Heart right ventricle (tissue), 16 donors: ENCODE data around the gene FGFR1OP2. TPM values are rescaled to one million over a fixed set of nuclear protein-coding genes. Genes with fewer than 3 reads are reported as not detected.

Source experiments
- ATAC-seq, 8 donors: fragments of 200-7000 bp; cut with Tn5 transposase; one replicate each; pipeline ENCODE4 v1.9.1; 2020; ENCODE audit warnings: mild to moderate bottlenecking in 8 of 8, moderate library complexity in 8 of 8, moderate number of reproducible peaks in 1 of 8
- DNase-seq, 2 donors: peaks; one replicate each; pipeline ENCODE4 v3.0.0-alpha.2; 2020
- H3K27ac ChIP-seq, 10 donors: fragments of 200-600 bp; sonication (generic) in 2 of 10; one replicate each; pipeline versions ENCODE4 v1.5.0 to v1.8.0; 2020 to 2022; ENCODE audit warnings: mild to moderate bottlenecking in 3 of 10
- H3K27me3 ChIP-seq, 7 donors: fragments of 200-600 bp; one replicate each; pipeline ENCODE4 v1.8.0; 2021 to 2022; ENCODE audit warnings: mild to moderate bottlenecking in 2 of 7
- H3K36me3 ChIP-seq, 9 donors: fragments of 200-600 bp; sonication (generic) in 1 of 9; one replicate each; pipeline versions ENCODE4 v1.5.0 to v1.8.0; 2020 to 2022; ENCODE audit warnings: mild to moderate bottlenecking in 2 of 9
- H3K4me1 ChIP-seq, 9 donors: fragments of 200-600 bp; sonication (generic) in 1 of 9; one replicate each; pipeline versions ENCODE4 v1.5.0 to v1.8.0; 2020 to 2022; ENCODE audit warnings: mild to moderate bottlenecking in 4 of 9
- H3K4me3 ChIP-seq, 10 donors: fragments of 200-600 bp; sonication (generic) in 2 of 10; one replicate each; pipeline versions ENCODE4 v1.5.0 to v1.8.0; 2020 to 2022; ENCODE audit warnings: mild to moderate bottlenecking in 7 of 10, moderate library complexity in 2 of 10
- H3K9me3 ChIP-seq, 11 donors: fragments of 200-600 bp in 10 of 11; sonication (generic) in 2 of 11; one replicate each; pipeline versions ENCODE4 v1.5.0 to v1.8.0; 2013 to 2022; ENCODE audit warnings: mild to moderate bottlenecking in 2 of 11, control low read depth in 1 of 11, moderate library complexity in 1 of 11
- WGBS, 2 donors: extraction: QIAGEN DNeasy Blood & Tissue Kit; methylation state at CpG; one replicate each; pipeline ENCODE4 v1.1.7; 2013; ENCODE audit warnings: inconsistent platforms in 1 of 2; 5-methylcytosine and 5-hydroxymethylcytosine counted together
- intact Hi-C, 10 donors: fragments of 100-400 bp; cut with DNase I; formaldehyde crosslinking; loops; one replicate each; pipeline versions ENCODE4 v1.11.1 to v1.14.2; 2022
- polyA plus RNA-seq, 2 donors: library from polyadenylated mRNA; stranded (reverse); fragments of 200-250 nt; gene quantifications; one replicate each; pipeline ENCODE4 v1.2.3, GENCODE V29; 2013
- total RNA-seq, 10 donors: library from RNA; stranded (reverse); fragmentation: NEBNext Ultra II Directional in 3 of 10; extraction: Animal tissue kit (Norgen Biotek cat#: 25700) in 3 of 10; gene quantifications; one replicate each; pipeline versions ENCODE4 v1.2.1 to v1.2.4, GENCODE V29; 2021 to 2023
- TF ChIP-seq, protein P1 (sequence below), 9 donors: fragments of 200-600 bp; sonication (generic) in 2 of 9; IDR thresholded peaks; one replicate each; pipeline versions ENCODE4 v1.5.0 to v1.8.0; 2021 to 2022; ENCODE audit warnings: antibody characterized with exemption in 9 of 9, mild to moderate bottlenecking in 5 of 9, moderate library complexity in 1 of 9
- donor health status: Arrhythmogenic right ventricular cardiomyopathy.
- donor health status: ischemic (EF 13 %, LVEDD 7.1; RV severe dilation, severe dysfunction).
- donor health status: healthy with polysubstance abuse.
- donor health status: DM: no; HTN: yes; CAD: no.
- donor health status: DM: no; HTN: no; CAD: no.
- donor health status: ischemic (EF 25% LVEDD 6.9; RV normal size, moderate dysfunction).
- donor health status: ischemic (EF 25% LVEDD 5.7; RV mildly dilated, moderate dysfunction).
- donor health status: healthy.
- donor health status: DM: yes; HTN: yes; CAD: no.
- donor health status: Ischemic cardiomyopathy.
- donor health status: ischemic (EF 35%, LVEDD 5.7; RV mildly dilated, moderate dysfunction).
- donor health status: nonischemic (EF 11% LVEDD 7.7; RV severe dilation, severe dysfunction).
- donor health status: DM: yes; HTN: yes; CAD: no.
- donor health status: PGD.
- donor health status: ischemic (EF 29% LVEDD 5.4; RV normal size, mild dysfunction).
- donor health status: nonischemic (EF 23%, LVEDD 6.1; RV moderate dilation, normal function).

FGFR1OP2 gene
- total and polyA plus RNA-seq, 12 donors = 22.3 to 41.6 (median 27.9) TPM

GRCh38 chr12:27005495-27005894, 67.2 kb downstream of the FGFR1OP2 start:
- Histone ChIP-seq H3K27me3 (no peaks in the 10 kb centered on the region), H3K36me3 (peaks cover 0 to 22% (median 0%) of the 10 kb centered on the region in 9 donors), H3K4me1 (peaks cover 0 to 38% (median 0%) of the 10 kb centered on the region in 9 donors), H3K27ac (no peak overlapping the region), H3K9me3 (no peaks in the 10 kb centered on the region), H3K4me3 (no peak overlapping the region)
- WGBS, 2 donors = 89 to 95% methylated on average over 2 of the region's 2 CpGs
- DNase-seq = no peak
- ATAC-seq = no peak
- TF ChIP-seq, protein P1, sequence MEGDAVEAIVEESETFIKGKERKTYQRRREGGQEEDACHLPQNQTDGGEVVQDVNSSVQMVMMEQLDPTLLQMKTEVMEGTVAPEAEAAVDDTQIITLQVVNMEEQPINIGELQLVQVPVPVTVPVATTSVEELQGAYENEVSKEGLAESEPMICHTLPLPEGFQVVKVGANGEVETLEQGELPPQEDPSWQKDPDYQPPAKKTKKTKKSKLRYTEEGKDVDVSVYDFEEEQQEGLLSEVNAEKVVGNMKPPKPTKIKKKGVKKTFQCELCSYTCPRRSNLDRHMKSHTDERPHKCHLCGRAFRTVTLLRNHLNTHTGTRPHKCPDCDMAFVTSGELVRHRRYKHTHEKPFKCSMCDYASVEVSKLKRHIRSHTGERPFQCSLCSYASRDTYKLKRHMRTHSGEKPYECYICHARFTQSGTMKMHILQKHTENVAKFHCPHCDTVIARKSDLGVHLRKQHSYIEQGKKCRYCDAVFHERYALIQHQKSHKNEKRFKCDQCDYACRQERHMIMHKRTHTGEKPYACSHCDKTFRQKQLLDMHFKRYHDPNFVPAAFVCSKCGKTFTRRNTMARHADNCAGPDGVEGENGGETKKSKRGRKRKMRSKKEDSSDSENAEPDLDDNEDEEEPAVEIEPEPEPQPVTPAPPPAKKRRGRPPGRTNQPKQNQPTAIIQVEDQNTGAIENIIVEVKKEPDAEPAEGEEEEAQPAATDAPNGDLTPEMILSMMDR (IDR thresholded peaks at IDR 0.05) = no peak
- intact Hi-C loops = no loop called here

DNA sequence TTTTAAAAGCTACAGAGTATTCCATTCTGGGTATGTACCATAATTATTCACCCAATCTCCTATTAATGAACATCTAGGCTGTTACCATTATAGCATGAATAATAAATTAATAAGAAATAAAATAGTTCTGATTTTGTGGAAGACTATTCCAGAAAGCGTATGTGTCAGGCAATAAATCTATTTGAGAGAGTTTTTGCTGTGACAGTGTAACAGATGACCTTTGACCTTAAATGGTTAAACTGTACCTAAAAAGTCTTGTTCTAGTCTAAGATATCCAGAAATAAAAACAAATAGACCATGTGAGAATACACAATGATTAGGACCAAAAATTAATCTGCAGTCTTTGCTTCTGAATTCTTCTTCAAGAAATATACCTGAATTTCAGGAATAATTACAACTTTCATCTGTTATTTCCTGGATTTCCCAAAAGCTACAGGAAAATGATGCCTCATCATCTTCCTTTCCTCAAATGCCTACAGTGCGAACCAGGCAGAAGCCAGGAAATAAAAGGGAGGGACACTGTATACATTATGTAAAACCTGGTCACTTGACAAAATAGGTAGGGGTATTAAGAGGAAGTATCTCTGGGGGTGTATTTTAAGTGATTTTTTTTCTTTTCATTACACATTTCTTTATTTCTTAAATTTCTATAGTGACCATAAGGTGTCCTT, 68.7 kb downstream of the FGFR1OP2 start:
- Histone ChIP-seq H3K27ac (no peak overlapping the region), H3K27me3 (no peaks in the 10 kb centered on the region), H3K4me1 (peaks cover 0 to 44% (median 8%) of the 10 kb centered on the region in 9 donors), H3K4me3 (no peak overlapping the region), H3K9me3 (no peaks in the 10 kb centered on the region), H3K36me3 (peaks cover 0 to 12% (median 0%) of the 10 kb centered on the region in 9 donors)
- intact Hi-C loops = no loop called here
- TF ChIP-seq, protein P1 (IDR thresholded peaks at IDR 0.05) = no peak
- 86 to 89% methylated on average over 2 of the region's 2 CpGs for WGBS, 2 donors
- DNase-seq (no peak), ATAC-seq (no peak)

DNA sequence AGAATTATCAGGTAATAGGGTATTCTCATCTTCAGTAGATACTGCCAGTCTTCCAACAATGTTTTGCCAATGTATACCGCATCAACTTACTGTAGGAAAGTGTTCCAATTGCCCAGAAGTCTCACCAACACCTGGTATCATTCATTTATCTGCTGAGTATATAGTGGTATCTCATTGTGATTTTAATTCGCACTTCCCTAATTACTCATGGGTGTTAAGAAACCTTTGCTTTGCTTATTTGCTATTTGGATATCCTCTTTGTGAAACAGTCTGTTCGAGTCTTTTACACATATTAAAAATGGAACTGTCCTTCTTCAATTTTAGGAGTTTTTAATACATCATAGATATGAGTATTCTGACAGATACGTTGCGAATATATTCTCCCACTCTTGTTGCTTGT, 69.8 kb downstream of the FGFR1OP2 start:
- Histone ChIP-seq H3K36me3 (peaks cover 0 to 4% (median 0%) of the 10 kb centered on the region in 9 donors), H3K27ac (no peak overlapping the region), H3K4me3 (no peak overlapping the region), H3K27me3 (no peaks in the 10 kb centered on the region), H3K9me3 (no peaks in the 10 kb centered on the region), H3K4me1 (peaks cover 0 to 55% (median 20%) of the 10 kb centered on the region in 9 donors)
- TF ChIP-seq, protein P1 (IDR thresholded peaks at IDR 0.05) = no peak
- WGBS, 2 donors = 94 to 96% methylated on average over 5 of the region's 5 CpGs
- intact Hi-C loops = no loop called here
- DNase-seq = no peak
- ATAC-seq = no peak

DNA sequence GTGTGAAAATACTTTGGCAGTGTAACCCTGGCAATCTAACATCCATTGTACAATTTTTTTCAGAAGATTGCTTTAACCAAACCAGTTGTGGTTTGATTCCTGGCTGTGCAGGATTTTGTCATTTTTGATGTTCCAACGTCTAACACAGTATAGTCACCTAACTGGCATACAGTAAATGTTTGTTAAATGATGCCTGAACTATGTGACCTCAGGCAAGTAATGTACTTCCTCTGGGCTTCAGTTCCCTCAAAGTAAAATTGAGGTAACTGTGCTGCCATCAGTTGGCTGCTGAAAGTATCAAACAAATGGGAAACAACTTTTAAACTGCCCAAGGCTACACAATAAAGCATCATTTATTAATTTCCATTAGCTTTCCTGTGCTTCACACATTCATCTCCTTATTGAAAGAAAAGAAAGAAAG, 71.6 kb downstream of the FGFR1OP2 start:
- intact Hi-C loops = loop anchor here in 8 of 10 donors (5.0 to 10.0 kb wide), 6 partner anchors 73 to 235 kb away; partner anchors contain the start of genes FGFR1OP2 (in 6 of the 8), INTS13 (in 6 of the 8), STK38L (in 2 of the 8) and ITPR2 (in 1 of the 8)
- Histone ChIP-seq H3K4me3 (no peak overlapping the region), H3K9me3 (no peaks in the 10 kb centered on the region), H3K27me3 (no peaks in the 10 kb centered on the region), H3K27ac (no peak overlapping the region), H3K4me1 (peaks cover 0 to 56% (median 29%) of the 10 kb centered on the region in 9 donors), H3K36me3 (peaks cover 0 to 4% (median 0%) of the 10 kb centered on the region in 9 donors)
- DNase-seq (no peak), ATAC-seq (no peak)
- 42 to 55% methylated on average over 1 of the region's 1 CpG for WGBS, 2 donors
- TF ChIP-seq, protein P1 (IDR thresholded peaks at IDR 0.05) = no peak
